Immature natural killer cell (primary cell): ENCODE data around the gene UVSSA. TPM values are rescaled to one million over a fixed set of nuclear protein-coding genes. Genes with fewer than 3 reads are reported as not detected.

ENCODE experiments used
- DNase-seq, 3 donors: peaks; one replicate each; pipeline ENCODE4 v3.0.0; 2022; ENCODE audit warnings: mixed read lengths in 1 of 3
- H3K27ac Mint-ChIP-seq, 6 donors: one replicate each; pipeline ENCODE4 v1.8.0; 2020; ENCODE audit warnings: mixed read lengths in 6 of 6, mild to moderate bottlenecking in 5 of 6, inconsistent platforms in 4 of 6, moderate library complexity in 3 of 6
- H3K27me3 Mint-ChIP-seq, 3 donors: one replicate each; pipeline ENCODE4 v1.8.0; 2020 to 2021; ENCODE audit warnings: low read depth in 3 of 3, mild to moderate bottlenecking in 3 of 3, mixed read lengths in 3 of 3, moderate library complexity in 3 of 3, inconsistent platforms in 1 of 3
- H3K36me3 Mint-ChIP-seq, 3 donors: one replicate each; pipeline ENCODE4 v1.8.0; 2020; ENCODE audit warnings: mixed read lengths in 3 of 3, inconsistent platforms in 2 of 3, mild to moderate bottlenecking in 2 of 3
- H3K4me1 Mint-ChIP-seq, 2 donors: one replicate each; pipeline ENCODE4 v1.8.0; 2020; ENCODE audit warnings: inconsistent platforms in 2 of 2, mild to moderate bottlenecking in 2 of 2, mixed read lengths in 2 of 2, moderate library complexity in 1 of 2
- H3K4me3 Mint-ChIP-seq, 5 donors: one replicate each; pipeline ENCODE4 v1.8.0; 2020; ENCODE audit warnings: mild to moderate bottlenecking in 5 of 5, mixed read lengths in 5 of 5, inconsistent platforms in 3 of 5, moderate library complexity in 3 of 5
- H3K9me3 Mint-ChIP-seq, 6 donors: one replicate each; pipeline ENCODE4 v1.8.0; 2020; ENCODE audit warnings: mild to moderate bottlenecking in 6 of 6, mixed read lengths in 6 of 6, inconsistent platforms in 4 of 6, moderate library complexity in 3 of 6
- polyA plus RNA-seq, 3 donors: library from polyadenylated mRNA; unstranded; fragments of 300-500 nt; fragmentation: Illumina TruSeq; gene quantifications; one replicate each; pipeline ENCODE4 v1.2.3, GENCODE V29; 2021

The UVSSA gene
- polyA plus RNA-seq, 3 donors from 2014 or later: 3.2 to 7.0 (median 4.0) TPM

GRCh38 chr4:1403591-1404572, 56.9 kb downstream of the UVSSA start:
- peaks cover 5 to 40% (median 10%) of the 10 kb centered on the region in 3 donors for H3K27me3 Mint-ChIP-seq
- H3K4me1 Mint-ChIP-seq: no peaks in the 10 kb centered on the region
- H3K4me3 Mint-ChIP-seq: no peak overlapping the region
- peaks cover 0 to 3% (median under 1%) of the 10 kb centered on the region in 6 donors for H3K9me3 Mint-ChIP-seq
- DNase-seq: no peak
- H3K27ac Mint-ChIP-seq: no peak overlapping the region
- no peaks in the 10 kb centered on the region for H3K36me3 Mint-ChIP-seq

- no peaks in the 10 kb centered on the region for H3K4me1 Mint-ChIP-seq
Observed at GRCh38 chr4:1404573-1405253, 57.7 kb downstream of the UVSSA start.

GRCh38 chr4:1405254-1405635, 58.2 kb downstream of the UVSSA start:
- H3K9me3 Mint-ChIP-seq: peaks cover 0 to 1% (median 0%) of the 10 kb centered on the region in 6 donors
- peaks cover 5 to 36% (median 9%) of the 10 kb centered on the region in 3 donors for H3K27me3 Mint-ChIP-seq
- H3K4me1 Mint-ChIP-seq: no peaks in the 10 kb centered on the region
- H3K27ac Mint-ChIP-seq: no peak overlapping the region
- peak overlapping the region in 1 of 5 donors; percentile 49 for H3K4me3 Mint-ChIP-seq
- H3K36me3 Mint-ChIP-seq: no peaks in the 10 kb centered on the region
- DNase-seq: no peak

More at GRCh38 chr4:1404573-1405253, 57.7 kb downstream of the UVSSA start:
- peaks cover 0 to 1% (median 0%) of the 10 kb centered on the region in 6 donors for H3K9me3 Mint-ChIP-seq
- DNase-seq: no peak
- no peak overlapping the region for H3K27ac Mint-ChIP-seq
- H3K4me3 Mint-ChIP-seq: no peak overlapping the region
- peaks cover 5 to 38% (median 11%) of the 10 kb centered on the region in 3 donors for H3K27me3 Mint-ChIP-seq
- no peaks in the 10 kb centered on the region for H3K36me3 Mint-ChIP-seq

- DNase-seq: no peak
- Mint-ChIP-seq H3K4me3 (no peak overlapping the region), H3K9me3 (peaks cover 0 to 1% (median 0%) of the 10 kb centered on the region in 6 donors), H3K4me1 (no peaks in the 10 kb centered on the region), H3K36me3 (no peaks in the 10 kb centered on the region), H3K27ac (no peak overlapping the region), H3K27me3 (peaks cover 5 to 37% (median 12%) of the 10 kb centered on the region in 3 donors)
Observed at GRCh38 chr4:1405636-1406393, 58.8 kb downstream of the UVSSA start.

- H3K4me1 Mint-ChIP-seq: no peaks in the 10 kb centered on the region
- DNase-seq: no peak
- peaks cover 0 to 1% (median 0%) of the 10 kb centered on the region in 6 donors for H3K9me3 Mint-ChIP-seq
- no peak within 1 kb of the TSS for H3K27ac Mint-ChIP-seq
- H3K36me3 Mint-ChIP-seq: no peaks in the 10 kb centered on the region
- H3K27me3 Mint-ChIP-seq: peaks cover 5 to 43% (median 18%) of the 10 kb centered on the region in 3 donors
- peak within 1 kb of the TSS in 1 of 5 donors; percentile 49 for H3K4me3 Mint-ChIP-seq
Observed at GRCh38 chr4:1406394-1406980, 59.5 kb downstream of the UVSSA start, which contains the start of gene NKX1-1. TSS of gene NKX1-1 (minus strand) at chr4:1406442. CDS start at chr4:1406442, 0 bp downstream.

- Mint-ChIP-seq H3K27me3 (peaks cover 8 to 40% (median 18%) of the 10 kb centered on the region in 3 donors), H3K4me1 (no peaks in the 10 kb centered on the region), H3K36me3 (no peaks in the 10 kb centered on the region), H3K4me3 (peak overlapping the region in 1 of 5 donors; percentile 35), H3K9me3 (no peaks in the 10 kb centered on the region), H3K27ac (no peak overlapping the region)
- no peak for DNase-seq
Observed at GRCh38 chr4:1406981-1407656, 60.1 kb downstream of the UVSSA start.

- no peak overlapping the region for H3K4me3 Mint-ChIP-seq
- no peaks in the 10 kb centered on the region for H3K36me3 Mint-ChIP-seq
- no peaks in the 10 kb centered on the region for H3K4me1 Mint-ChIP-seq
- H3K27ac Mint-ChIP-seq: no peak overlapping the region
- no peak for DNase-seq
- no peaks in the 10 kb centered on the region for H3K9me3 Mint-ChIP-seq
- peaks cover 5 to 41% (median 18%) of the 10 kb centered on the region in 3 donors for H3K27me3 Mint-ChIP-seq
Observed at GRCh38 chr4:1407657-1408333, 60.8 kb downstream of the UVSSA start.

- Mint-ChIP-seq H3K9me3 (no peaks in the 10 kb centered on the region), H3K36me3 (no peaks in the 10 kb centered on the region), H3K27me3 (peaks cover 6 to 44% (median 23%) of the 10 kb centered on the region in 3 donors), H3K4me1 (no peaks in the 10 kb centered on the region), H3K27ac (peak overlapping the region in 1 of 6 donors; percentile 63), H3K4me3 (peak overlapping the region in 1 of 5 donors; percentile 54)
- no peak for DNase-seq
Observed at GRCh38 chr4:1408418-1408817, 61.4 kb downstream of the UVSSA start.

GRCh38 chr4:1409079-1409478, 62.1 kb downstream of the UVSSA start:
- peaks cover 11 to 39% (median 23%) of the 10 kb centered on the region in 3 donors for H3K27me3 Mint-ChIP-seq
- no peak for DNase-seq

GRCh38 chr4:1409491-1410425, 62.8 kb downstream of the UVSSA start:
- no peak overlapping the region for H3K27ac Mint-ChIP-seq
- H3K4me3 Mint-ChIP-seq: no peak overlapping the region
- no peaks in the 10 kb centered on the region for H3K36me3 Mint-ChIP-seq
- H3K27me3 Mint-ChIP-seq: peaks cover 11 to 34% (median 23%) of the 10 kb centered on the region in 3 donors
- no peaks in the 10 kb centered on the region for H3K9me3 Mint-ChIP-seq
- H3K4me1 Mint-ChIP-seq: no peaks in the 10 kb centered on the region
- no peak for DNase-seq

More at GRCh38 chr4:1409079-1409478, 62.1 kb downstream of the UVSSA start:
- Mint-ChIP-seq H3K27ac (no peak overlapping the region), H3K4me3 (no peak overlapping the region), H3K4me1 (no peaks in the 10 kb centered on the region), H3K9me3 (no peaks in the 10 kb centered on the region), H3K36me3 (no peaks in the 10 kb centered on the region)

- peak; percentile 30 to 50 (median 32) for DNase-seq
- Mint-ChIP-seq H3K27ac (no peak overlapping the region), H3K9me3 (no peaks in the 10 kb centered on the region), H3K36me3 (no peaks in the 10 kb centered on the region), H3K4me1 (peaks cover 0 to 2% of the 10 kb centered on the region in 2 donors), H3K4me3 (no peak overlapping the region), H3K27me3 (peaks cover 15 to 29% (median 19%) of the 10 kb centered on the region in 3 donors)
Observed at GRCh38 chr4:1410491-1411325, 63.7 kb downstream of the UVSSA start.
